NCI-H524 treated with DMSO at 0.1 percent for 48 hours (cell line): ENCODE results near the gene XRCC3.

Source experiments
- DNase-seq: peaks from one replicate; lab custom pipeline; 2025; lab: John Stamatoyannopoulos, UW

The XRCC3 gene

GRCh38 chr14:103738701-103739451, 23.6 kb upstream of the XRCC3 start:
- no peak for DNase-seq

- no peak for DNase-seq
These were observed 22.9 kb upstream of the XRCC3 start for GRCh38 chr14:103738166-103738565.

GRCh38 chr14:103737432-103738045, 22.3 kb upstream of the XRCC3 start:
- no peak for DNase-seq

GRCh38 chr14:103736546-103737431, 21.5 kb upstream of the XRCC3 start:
- DNase-seq: no peak

GRCh38 chr14:103735815-103736545, 20.7 kb upstream of the XRCC3 start:
- no peak for DNase-seq

- no peak for DNase-seq
These were observed 20.2 kb upstream of the XRCC3 start for GRCh38 chr14:103735439-103735814.

GRCh38 chr14:103735022-103735421, 19.8 kb upstream of the XRCC3 start:
- DNase-seq: no peak

GRCh38 chr14:103734081-103734888, 19.0 kb upstream of the XRCC3 start:
- no peak for DNase-seq

GRCh38 chr14:103733651-103734050, 18.4 kb upstream of the XRCC3 start:
- no peak for DNase-seq

GRCh38 chr14:103732868-103733620, 17.8 kb upstream of the XRCC3 start:
- no peak for DNase-seq

- no peak for DNase-seq
These were observed 16.9 kb upstream of the XRCC3 start for GRCh38 chr14:103731916-103732867.

GRCh38 chr14:103731481-103731880, 16.2 kb upstream of the XRCC3 start:
- DNase-seq: no peak

GRCh38 chr14:103730490-103731035, 15.3 kb upstream of the XRCC3 start:
- no peak for DNase-seq

GRCh38 chr14:103729496-103730448, 14.5 kb upstream of the XRCC3 start:
- DNase-seq: no peak

GRCh38 chr14:103728721-103729120, 13.5 kb upstream of the XRCC3 start:
- DNase-seq: no peak

GRCh38 chr14:103728141-103728540, 12.9 kb upstream of the XRCC3 start:
- DNase-seq: no peak

GRCh38 chr14:103727313-103727980, 12.2 kb upstream of the XRCC3 start:
- no peak for DNase-seq
